ENCODE results near the gene BAZ2B.

DNA sequence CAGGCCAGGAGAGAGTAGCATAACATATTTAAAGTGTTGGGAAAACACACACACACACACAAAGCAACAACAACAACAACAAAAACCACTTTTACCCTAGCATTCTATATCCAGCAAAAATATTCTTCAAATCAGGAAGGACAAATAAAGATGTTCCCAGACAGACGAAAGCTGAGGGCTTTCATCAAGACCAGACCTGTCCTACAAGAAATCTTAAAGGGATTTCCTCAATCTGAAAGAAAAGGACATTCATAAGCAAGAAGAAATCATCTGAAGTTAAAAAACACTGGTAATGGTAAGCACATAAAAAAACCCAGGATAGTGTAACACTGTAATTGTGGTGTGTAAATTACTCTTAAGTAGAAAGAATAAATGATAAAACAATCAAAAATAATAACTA lies 22.7 kb upstream of the BAZ2B start:
- TF ChIP-seq, protein P1, sequence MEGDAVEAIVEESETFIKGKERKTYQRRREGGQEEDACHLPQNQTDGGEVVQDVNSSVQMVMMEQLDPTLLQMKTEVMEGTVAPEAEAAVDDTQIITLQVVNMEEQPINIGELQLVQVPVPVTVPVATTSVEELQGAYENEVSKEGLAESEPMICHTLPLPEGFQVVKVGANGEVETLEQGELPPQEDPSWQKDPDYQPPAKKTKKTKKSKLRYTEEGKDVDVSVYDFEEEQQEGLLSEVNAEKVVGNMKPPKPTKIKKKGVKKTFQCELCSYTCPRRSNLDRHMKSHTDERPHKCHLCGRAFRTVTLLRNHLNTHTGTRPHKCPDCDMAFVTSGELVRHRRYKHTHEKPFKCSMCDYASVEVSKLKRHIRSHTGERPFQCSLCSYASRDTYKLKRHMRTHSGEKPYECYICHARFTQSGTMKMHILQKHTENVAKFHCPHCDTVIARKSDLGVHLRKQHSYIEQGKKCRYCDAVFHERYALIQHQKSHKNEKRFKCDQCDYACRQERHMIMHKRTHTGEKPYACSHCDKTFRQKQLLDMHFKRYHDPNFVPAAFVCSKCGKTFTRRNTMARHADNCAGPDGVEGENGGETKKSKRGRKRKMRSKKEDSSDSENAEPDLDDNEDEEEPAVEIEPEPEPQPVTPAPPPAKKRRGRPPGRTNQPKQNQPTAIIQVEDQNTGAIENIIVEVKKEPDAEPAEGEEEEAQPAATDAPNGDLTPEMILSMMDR (conservative IDR thresholded peaks at IDR 0.05; ENCODE audit: low read length) = no peak
- TF ChIP-seq EZH2phosphoT487 (IDR thresholded peaks at IDR 0.05; ENCODE audit: borderline replicate concordance) = no peak

Data from Loucy (cell line).